GM18873 (cell line): ENCODE data around the gene EPHB3.

ENCODE experiments used
- ATAC-seq: cut with Tn5 transposase; IDR thresholded peaks from one replicate; pipeline ENCODE4 v1.9.1; 2021; ENCODE audit warnings: mild to moderate bottlenecking, moderate library complexity, moderate number of reproducible peaks; ENCODE audit not compliant: unreplicated experiment, low FRiP score

The EPHB3 gene

GRCh38 chr3:184542577-184542976 lies 19.0 kb upstream of the EPHB3 start:
- ATAC-seq = no peak

- no peak for ATAC-seq
Measured at GRCh38 chr3:184543256-184543655, 18.3 kb upstream of the EPHB3 start.

DNA sequence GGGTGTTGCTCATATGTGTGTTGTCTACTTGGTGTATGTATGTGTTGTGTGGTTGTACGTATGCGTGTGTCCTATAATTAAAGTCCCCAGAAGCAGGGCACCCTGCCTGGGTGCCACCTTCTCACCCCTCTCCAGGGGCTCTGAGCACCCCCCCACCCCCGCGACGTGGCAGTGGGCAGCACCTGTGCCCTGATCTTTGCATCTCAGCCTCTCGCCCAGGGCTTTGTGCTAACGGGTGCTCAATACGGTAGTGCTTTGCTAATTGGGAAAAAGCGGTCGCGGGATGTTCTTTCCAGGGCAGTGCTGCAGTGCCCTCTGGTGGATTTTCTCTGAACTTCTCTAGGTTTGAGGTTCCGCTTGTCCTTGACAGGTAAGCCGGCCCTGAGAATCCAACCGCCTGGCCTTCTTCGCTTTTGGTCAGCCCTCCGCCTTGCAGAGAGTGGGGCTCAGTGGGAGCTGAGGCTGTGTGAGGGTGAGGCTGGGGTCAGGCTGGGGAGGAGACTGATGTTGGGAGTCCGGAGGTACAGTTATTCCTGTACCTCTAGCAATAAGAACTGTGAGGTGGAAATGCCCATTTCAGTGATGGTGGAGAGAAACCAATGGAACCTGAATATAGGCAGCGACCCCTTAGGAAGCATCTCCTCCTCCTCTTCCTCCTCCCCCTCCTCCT lies 17.6 kb upstream of the EPHB3 start:
- no peak for ATAC-seq

GRCh38 chr3:184544513-184544861 lies 17.1 kb upstream of the EPHB3 start:
- ATAC-seq = no peak

DNA sequence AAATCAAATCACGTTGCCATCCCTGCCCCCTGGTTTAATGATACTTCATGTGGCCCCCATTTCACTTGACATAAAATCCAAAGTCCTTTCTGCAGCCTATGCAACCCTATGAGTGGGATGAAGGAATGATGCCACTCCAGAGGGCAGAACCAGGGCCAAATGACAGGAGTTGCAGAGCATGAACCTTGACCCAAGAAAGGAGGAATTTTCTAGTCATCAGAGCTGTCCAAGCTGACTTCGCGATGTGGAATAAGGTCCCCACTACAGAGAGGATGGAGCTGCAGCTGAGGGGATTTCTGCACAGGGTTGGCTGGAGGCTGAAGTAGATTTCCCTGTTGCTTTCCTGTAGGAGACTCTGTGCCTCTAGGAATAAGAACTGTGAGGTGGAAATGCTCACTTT lies 15.8 kb upstream of the EPHB3 start:
- ATAC-seq = no peak

DNA sequence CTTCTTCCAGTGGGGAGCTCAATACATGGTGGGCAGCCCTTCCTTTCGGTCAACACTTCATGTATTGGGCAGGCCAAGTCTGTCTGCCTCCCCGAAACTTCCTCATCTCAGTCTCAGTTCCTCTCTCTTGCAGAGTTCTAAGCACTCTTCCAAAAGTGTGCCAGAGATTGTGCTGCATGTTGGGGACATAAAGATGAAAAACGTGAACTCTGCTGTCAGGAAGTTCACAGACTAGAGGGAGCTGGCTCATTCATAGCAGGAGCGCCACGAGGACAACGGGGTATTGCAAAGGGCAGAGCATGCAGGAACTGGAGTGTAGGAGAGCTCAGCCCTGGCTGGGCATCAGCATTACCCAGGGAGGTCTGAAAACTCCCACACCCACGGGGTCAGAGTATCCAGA lies 15.3 kb upstream of the EPHB3 start:
- ATAC-seq = no peak

- ATAC-seq = no peak
Measured at GRCh38 chr3:184549796-184550577, 11.6 kb upstream of the EPHB3 start.

GRCh38 chr3:184551103-184551502 lies 10.5 kb upstream of the EPHB3 start:
- ATAC-seq = no peak

DNA sequence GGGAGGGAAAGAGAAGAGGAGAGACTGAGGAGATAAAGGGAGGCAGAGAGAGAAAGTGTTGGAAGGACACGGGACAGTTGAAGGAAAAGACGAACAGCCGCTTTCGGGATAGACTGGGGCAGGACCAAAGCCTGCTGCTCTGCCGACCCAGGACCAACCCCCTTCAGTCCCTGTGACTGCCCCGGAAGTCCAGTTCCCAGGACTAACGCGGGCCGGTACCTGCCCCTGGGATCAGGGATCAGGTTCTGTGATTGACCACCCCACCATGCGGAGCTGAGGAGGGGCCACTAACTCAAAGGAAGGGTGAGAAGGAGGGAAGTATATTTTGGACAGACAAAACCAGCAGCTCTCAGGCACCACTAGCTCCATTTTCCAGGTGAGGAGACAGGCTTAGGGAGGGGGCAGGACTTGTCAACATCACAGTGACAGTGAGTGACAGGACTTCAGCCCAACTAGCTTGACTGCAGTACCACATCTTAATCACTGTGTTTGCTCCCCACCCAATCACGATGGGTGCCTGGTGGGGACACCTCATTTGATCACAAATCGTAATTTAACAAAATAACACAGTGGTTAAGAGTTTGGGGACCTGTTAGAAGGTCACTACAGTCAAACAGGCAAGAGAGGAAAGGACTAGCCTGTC lies 9.8 kb upstream of the EPHB3 start:
- no peak for ATAC-seq

DNA sequence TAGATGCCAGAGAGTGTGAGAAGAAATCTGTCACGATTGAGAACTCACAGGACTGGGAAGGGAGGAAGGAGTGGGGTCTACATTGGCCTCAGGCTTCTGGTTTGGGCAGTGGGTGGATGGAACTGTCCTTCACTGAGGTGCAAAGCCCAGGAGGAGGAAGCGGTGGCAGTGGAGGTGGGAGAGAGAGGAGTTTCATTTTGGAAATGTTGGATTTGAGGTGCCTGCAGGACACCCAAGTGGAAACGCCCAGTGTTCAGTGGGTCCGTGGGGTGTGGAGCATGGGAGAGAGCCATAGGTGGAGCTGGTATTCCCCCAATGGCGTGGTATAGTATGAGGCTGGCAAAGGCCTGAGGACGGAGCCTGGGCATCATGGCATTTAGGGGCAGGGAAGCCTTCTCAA lies 9.3 kb upstream of the EPHB3 start:
- no peak for ATAC-seq

- no peak for ATAC-seq
Measured at GRCh38 chr3:184552863-184553262, 8.7 kb upstream of the EPHB3 start.

- no peak for ATAC-seq
Measured at GRCh38 chr3:184553385-184553784, 8.2 kb upstream of the EPHB3 start.

GRCh38 chr3:184554461-184554860 lies 7.1 kb upstream of the EPHB3 start:
- no peak for ATAC-seq

- ATAC-seq = no peak
Measured at GRCh38 chr3:184556582-184557347, 4.8 kb upstream of the EPHB3 start.

- ATAC-seq = no peak
Measured at GRCh38 chr3:184557348-184557950, 4.1 kb upstream of the EPHB3 start.

DNA sequence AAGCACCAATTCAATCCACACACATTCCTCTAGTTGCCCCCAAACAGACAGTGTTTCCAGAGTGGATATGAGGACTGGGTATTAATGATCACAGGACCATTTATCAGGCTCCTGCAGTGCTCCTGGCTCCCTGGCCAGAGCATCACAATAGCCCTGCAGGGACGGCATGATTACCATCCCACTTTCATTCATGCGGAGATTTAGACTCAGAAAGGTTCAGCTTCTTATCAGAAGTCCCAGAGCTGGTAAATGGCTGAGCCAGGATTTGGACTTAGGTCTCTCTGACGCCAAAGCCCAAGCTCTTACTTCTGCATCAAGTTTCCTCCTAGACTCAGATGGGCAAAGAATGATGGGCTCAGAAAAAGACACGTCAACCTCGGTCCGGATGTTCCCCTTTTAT lies 2.9 kb upstream of the EPHB3 start:
- ATAC-seq = no peak

- ATAC-seq = no peak
Measured at GRCh38 chr3:184559336-184559735, 2.2 kb upstream of the EPHB3 start.

GRCh38 chr3:184560531-184560930 lies 1.1 kb upstream of the EPHB3 start:
- no peak for ATAC-seq

DNA sequence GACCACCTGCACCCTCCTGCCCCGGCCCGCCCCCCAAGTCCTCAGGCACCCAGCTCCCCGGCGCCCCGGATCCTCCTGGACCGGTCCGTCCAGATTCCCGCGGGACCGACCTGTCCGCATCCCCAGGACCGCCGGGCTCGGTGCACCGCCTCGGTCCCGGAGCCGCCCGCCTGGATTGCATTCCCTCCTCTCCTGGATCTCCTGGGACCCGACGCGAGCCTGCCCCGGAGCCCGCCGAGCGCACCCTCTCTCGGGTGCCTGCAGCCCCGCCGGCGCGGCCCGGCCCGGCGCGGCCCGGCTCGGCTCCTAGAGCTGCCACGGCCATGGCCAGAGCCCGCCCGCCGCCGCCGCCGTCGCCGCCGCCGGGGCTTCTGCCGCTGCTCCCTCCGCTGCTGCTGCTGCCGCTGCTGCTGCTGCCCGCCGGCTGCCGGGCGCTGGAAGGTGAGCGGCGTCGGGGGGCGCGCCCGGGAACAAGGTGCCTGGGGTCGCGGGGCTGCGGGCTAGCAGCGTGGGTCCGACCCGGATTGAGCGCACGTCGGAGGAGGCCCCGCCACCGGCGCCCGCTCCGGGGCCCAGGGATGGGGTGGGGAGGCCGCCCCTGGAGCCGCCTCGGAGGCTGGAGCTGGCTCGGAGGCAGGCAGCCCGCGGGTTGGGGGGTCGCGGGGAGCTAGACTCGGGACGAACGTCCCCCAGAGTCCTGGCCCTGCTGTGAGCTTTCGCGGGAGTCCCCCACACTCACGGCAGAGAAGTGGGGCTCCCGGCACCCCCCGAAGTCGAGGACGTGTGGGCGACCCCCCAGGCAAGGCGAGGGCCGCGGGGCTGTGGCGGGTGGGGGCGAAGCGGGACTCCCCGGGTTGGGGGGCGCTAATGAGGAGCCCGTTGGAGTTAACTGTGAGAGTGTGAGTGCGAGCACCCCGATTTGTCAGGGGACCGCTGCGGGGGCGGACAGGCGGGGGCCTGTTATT lies 610 bp downstream of the EPHB3 start:
- ATAC-seq = no peak
